HG03442 (cell line): Measurements from ENCODE around the gene EIF1.
"Not testable (repeated sequence)": the region's sequence is repeated elsewhere in the genome, so short reads cannot be mapped to it uniquely, and the experiment has no call there.

Experiments
- ATAC-seq: cut with Tn5 transposase; IDR thresholded peaks from one replicate; pipeline ENCODE4 v1.9.1; 2021; ENCODE audit warnings: mild to moderate bottlenecking, moderate library complexity; ENCODE audit not compliant: unreplicated experiment

Gene EIF1

GRCh38 chr17:41678411-41678906 is 10.2 kb upstream of the EIF1 start:
- peak; percentile 11 for ATAC-seq

GRCh38 chr17:41678907-41679739 is 9.6 kb upstream of the EIF1 start:
- peak; percentile 73 for ATAC-seq

- ATAC-seq: no peak
These were observed 8.8 kb upstream of the EIF1 start for GRCh38 chr17:41679740-41680425.

- no peak for ATAC-seq
These were observed 8.2 kb upstream of the EIF1 start for GRCh38 chr17:41680426-41681040.

- no peak for ATAC-seq
These were observed 6.9 kb upstream of the EIF1 start for GRCh38 chr17:41681776-41682175.

GRCh38 chr17:41682631-41683030 is 6.1 kb upstream of the EIF1 start:
- no peak for ATAC-seq

- no peak for ATAC-seq
These were observed 5.2 kb upstream of the EIF1 start for GRCh38 chr17:41683441-41684007.

- no peak for ATAC-seq
These were observed 4.7 kb upstream of the EIF1 start for GRCh38 chr17:41684035-41684434.

GRCh38 chr17:41685753-41686152 is 2.9 kb upstream of the EIF1 start:
- ATAC-seq: not testable (repeated sequence)

- no peak for ATAC-seq
These were observed 2.4 kb upstream of the EIF1 start for GRCh38 chr17:41686281-41686680.

GRCh38 chr17:41687828-41688640 is 651 bp upstream of the EIF1 start:
- no peak for ATAC-seq

GRCh38 chr17:41689497-41690299 is 1.0 kb downstream of the EIF1 start:
- no peak for ATAC-seq

GRCh38 chr17:41690497-41690896 is 1.8 kb downstream of the EIF1 start:
- no peak for ATAC-seq

GRCh38 chr17:41691031-41691777 is 2.5 kb downstream of the EIF1 start:
- ATAC-seq: no peak

GRCh38 chr17:41692722-41693521 is 4.2 kb downstream of the EIF1 start:
- no peak for ATAC-seq

GRCh38 chr17:41695134-41695661 is 6.5 kb downstream of the EIF1 start:
- ATAC-seq: no peak

GRCh38 chr17:41695954-41696757 is 7.5 kb downstream of the EIF1 start:
- no peak for ATAC-seq
